NB4 (cell line): ENCODE measurements around the gene HRAS.

ENCODE experiments used
- DNase-seq: peaks from one replicate; pipeline ENCODE4 v3.0.0; 2010; ENCODE audit warnings: low read depth
- H3K4me3 ChIP-seq: one replicate; pipeline ENCODE4 v1.5.1; 2011; ENCODE audit warnings: mild to moderate bottlenecking, low read depth, low read length, moderate library complexity
- CTCF ChIP-seq: IDR thresholded peaks from one replicate; pipeline ENCODE4 v1.5.1; 2012; ENCODE audit warnings: low read depth, low read length
- MAX ChIP-seq: IDR thresholded peaks from 2 replicates; pipeline ENCODE4 v1.6.1; 2011; ENCODE audit warnings: low read depth, low read length
- MYC ChIP-seq: IDR thresholded peaks from 2 replicates; pipeline ENCODE4 v1.6.1; 2011; ENCODE audit warnings: low read depth, low read length
- POLR2A ChIP-seq: IDR thresholded peaks from 2 replicates; pipeline ENCODE4 v1.6.1; 2011; ENCODE audit warnings: mild to moderate bottlenecking; ENCODE audit not compliant: insufficient read length; ENCODE audit errors: extremely low read depth

Gene HRAS

DNA sequence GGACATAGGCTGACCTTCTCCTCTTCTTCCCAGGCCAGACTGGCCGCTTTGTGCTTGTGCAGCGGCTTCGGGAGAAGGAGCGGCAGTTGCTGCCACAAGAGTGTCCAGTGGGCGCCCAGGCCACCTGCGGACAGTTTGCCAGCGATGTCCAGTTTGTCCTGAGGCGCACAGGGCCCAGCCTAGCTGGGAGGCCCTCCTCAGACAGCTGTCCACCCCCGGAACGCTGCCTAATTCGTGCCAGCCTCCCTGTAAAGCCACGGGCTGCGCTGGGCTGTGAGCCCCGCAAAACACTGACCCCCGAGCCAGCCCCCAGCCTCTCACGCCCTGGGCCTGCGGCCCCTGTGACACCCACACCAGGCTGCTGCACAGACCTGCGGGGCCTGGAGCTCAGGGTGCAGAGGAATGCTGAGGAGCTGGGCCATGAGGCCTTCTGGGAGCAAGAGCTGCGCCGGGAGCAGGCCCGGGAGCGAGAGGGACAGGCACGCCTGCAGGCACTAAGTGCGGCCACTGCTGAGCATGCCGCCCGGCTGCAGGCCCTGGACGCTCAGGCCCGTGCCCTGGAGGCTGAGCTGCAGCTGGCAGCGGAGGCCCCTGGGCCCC lies 26.8 kb upstream of the HRAS start:
- no peak overlapping the region for H3K4me3 ChIP-seq
- DNase-seq, result no peak

DNA sequence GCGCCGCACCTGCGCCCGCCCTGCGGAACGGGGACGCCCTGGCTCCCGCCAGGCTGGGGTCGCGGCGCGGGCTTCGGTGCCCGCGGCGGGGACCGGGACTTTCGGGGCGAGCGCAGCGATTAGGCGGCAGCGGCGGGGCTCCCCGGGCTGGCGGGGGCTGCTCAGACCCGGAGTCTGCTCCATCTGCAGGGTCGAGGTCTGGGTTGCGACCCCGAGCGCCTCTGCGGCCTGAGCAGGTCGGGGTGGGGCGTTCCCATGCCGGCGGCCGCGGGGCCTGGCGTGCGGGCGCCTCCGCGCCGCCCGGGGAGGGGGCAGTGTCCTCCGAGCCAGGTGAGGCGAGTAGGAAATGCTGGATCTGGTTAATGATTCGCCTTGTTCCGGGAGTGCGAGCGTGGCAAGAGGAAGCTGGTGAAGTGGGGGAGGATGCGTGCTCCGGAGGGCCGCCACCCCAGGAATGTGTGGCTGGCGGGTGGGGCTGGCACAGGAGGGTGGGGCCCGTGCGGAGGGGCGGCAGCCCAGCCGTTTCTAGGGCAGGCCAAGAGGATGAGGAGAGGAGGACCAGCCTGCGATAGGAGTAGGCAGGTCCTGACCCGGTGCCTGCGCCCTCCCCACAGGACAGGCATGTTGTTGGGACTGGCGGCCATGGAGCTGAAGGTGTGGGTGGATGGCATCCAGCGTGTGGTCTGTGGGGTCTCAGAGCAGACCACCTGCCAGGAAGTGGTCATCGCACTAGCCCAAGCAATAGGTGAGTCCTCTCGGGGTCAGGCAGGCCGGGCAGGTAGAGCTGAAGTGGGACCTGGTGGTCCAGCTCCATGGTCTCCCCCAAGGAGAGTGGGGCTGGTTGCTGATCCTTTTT lies 26.0 kb upstream of the HRAS start:
- peak; percentile 67 for DNase-seq
- H3K4me3 ChIP-seq, result peak overlapping the region; percentile 58
- no peak for TF ChIP-seq CTCF
- no peak for TF ChIP-seq POLR2A
- TF ChIP-seq MAX, result no peak
- no peak; the same call in 1 of the 2 replicates for TF ChIP-seq MYC

More for the DNA sequence above, 26.8 kb upstream of the HRAS start:
- TF ChIP-seq MYC (no peak), MAX (no peak), CTCF (no peak), POLR2A (no peak)

DNA sequence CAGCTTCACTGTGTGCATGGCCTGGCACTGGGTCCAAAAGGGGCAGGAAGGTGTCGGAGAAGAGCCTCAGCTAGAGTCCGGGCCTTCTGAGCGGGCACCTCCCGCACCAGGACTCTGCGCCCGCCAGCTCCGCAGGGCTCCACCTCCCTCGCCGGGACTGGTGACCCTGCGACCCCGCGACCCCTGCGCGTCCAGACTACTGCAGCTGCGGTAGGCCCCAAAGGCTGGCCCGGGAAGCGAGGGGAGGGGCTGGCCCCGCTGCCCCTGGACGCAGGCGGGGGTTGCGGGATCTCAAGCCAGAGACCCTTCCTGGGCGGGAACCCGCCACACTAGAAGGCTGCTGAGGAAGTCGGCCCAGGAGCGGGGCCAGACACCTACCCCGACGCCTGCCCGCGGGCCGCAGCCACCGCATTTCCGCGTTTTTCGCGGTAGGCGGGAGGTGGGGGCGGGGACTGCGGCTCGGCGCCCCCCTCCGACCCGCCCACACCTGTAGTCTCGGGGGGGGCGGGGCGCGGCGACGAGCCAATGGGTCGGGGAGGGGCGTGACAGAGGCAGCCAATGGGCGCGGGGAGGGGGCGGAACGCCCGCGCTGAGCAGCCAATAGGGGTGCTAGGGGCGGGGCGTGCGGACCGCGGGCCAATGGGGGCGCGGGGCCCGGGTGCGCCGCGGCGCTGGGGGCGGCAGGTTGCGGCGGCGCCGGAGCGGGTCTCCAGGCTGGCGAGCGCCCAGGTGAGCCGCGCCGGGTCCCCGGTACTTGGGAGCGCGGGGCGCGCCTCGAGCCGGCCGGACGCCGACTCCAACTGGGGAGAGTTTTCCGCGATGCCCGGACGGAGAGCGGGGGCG lies 25.1 kb upstream of the HRAS start, which contains the start of the genes LMNTD2 and RASSF7:
Gene LMNTD2 (minus strand): TSS at position 434 of the 843 bp plus-strand sequence. CDS start 22 bp downstream, at position 412.
Gene RASSF7 (plus strand): TSS at position 666 of the 843 bp plus-strand sequence. CDS start 799 bp downstream, outside the sequence.
- peak within 1 kb of the TSS; percentile 58 for H3K4me3 ChIP-seq
- TF ChIP-seq MYC, result no peak
- TF ChIP-seq POLR2A, result peak; percentile 36
- peak; percentile 92 for DNase-seq

- H3K4me3 ChIP-seq, result no peak overlapping the region
- no peak for DNase-seq
- TF ChIP-seq MAX, result no peak
- TF ChIP-seq CTCF, result no peak
- TF ChIP-seq MYC, result no peak
- no peak for TF ChIP-seq POLR2A
Observed at GRCh38 chr11:559712-560304, 24.4 kb upstream of the HRAS start.

DNA sequence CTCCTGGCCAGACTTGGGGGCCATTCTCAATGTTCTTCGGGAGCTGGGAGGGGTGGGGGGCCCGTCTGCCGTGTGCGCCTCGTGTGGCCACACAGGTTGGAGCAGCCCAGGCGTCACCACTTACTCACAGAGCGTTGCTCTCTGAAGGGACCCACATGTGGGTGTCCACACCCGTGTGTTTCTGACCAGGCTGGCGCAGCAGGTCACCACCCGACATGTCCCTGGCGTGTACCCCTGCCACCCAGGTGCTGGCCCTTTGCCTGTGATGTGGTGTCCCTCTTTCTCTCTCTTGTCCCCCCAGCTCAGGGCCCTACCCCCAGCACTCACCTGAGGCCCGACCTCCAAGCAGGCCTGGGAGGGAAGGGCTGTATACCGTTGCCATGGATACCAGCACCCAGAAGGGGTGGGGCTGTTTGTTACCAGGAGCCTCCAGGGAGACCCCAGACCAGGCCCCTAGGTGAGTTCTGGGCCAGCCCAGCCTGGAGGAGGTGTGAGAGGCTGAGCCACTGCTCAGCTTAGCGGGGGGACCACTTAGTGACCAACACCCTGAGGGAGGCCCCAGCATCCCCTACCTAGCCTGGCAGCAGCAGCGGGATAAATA lies 23.7 kb upstream of the HRAS start:
- TF ChIP-seq MAX, result no peak
- no peak for TF ChIP-seq MYC
- no peak for DNase-seq
- H3K4me3 ChIP-seq, result no peak overlapping the region

- TF ChIP-seq MAX (no peak), CTCF (no peak), MYC (no peak)
- no peak overlapping the region for H3K4me3 ChIP-seq
Observed at GRCh38 chr11:558503-558902, 23.1 kb upstream of the HRAS start.

More at GRCh38 chr11:558503-558902, 23.1 kb upstream of the HRAS start:
- DNase-seq, result no peak
